HG03439 (cell line): ENCODE data around the gene SPNS2.

ENCODE experiments used
- ATAC-seq: cut with Tn5 transposase; IDR thresholded peaks from one replicate; pipeline ENCODE4 v1.9.1; 2021; ENCODE audit warnings: mild to moderate bottlenecking, moderate library complexity; ENCODE audit not compliant: unreplicated experiment

The SPNS2 gene

GRCh38 chr17:4502466-4503154 lies 3.9 kb downstream of the SPNS2 start:
- no peak for ATAC-seq

GRCh38 chr17:4503283-4504025 lies 4.8 kb downstream of the SPNS2 start:
- no peak for ATAC-seq

- no peak for ATAC-seq
Observed at GRCh38 chr17:4504188-4504587, 5.5 kb downstream of the SPNS2 start.

- no peak for ATAC-seq
Observed at GRCh38 chr17:4505187-4505586, 6.5 kb downstream of the SPNS2 start.

- ATAC-seq = no peak
Observed at GRCh38 chr17:4506175-4506813, 7.6 kb downstream of the SPNS2 start.

- ATAC-seq = no peak
Observed at GRCh38 chr17:4506892-4507291, 8.2 kb downstream of the SPNS2 start.

- no peak for ATAC-seq
Observed at GRCh38 chr17:4507361-4508111, 8.9 kb downstream of the SPNS2 start.

GRCh38 chr17:4508207-4508606 lies 9.5 kb downstream of the SPNS2 start:
- ATAC-seq = no peak

- no peak for ATAC-seq
Observed at GRCh38 chr17:4509401-4509800, 10.7 kb downstream of the SPNS2 start.

- ATAC-seq = no peak
Observed at GRCh38 chr17:4509923-4510617, 11.4 kb downstream of the SPNS2 start.

- ATAC-seq = no peak
Observed at GRCh38 chr17:4510618-4510941, 11.9 kb downstream of the SPNS2 start.

GRCh38 chr17:4511199-4511932 lies 12.7 kb downstream of the SPNS2 start:
- no peak for ATAC-seq

GRCh38 chr17:4512156-4513112 lies 13.8 kb downstream of the SPNS2 start:
- ATAC-seq = no peak

GRCh38 chr17:4513113-4514032 lies 14.7 kb downstream of the SPNS2 start:
- ATAC-seq = no peak

- no peak for ATAC-seq
Observed at GRCh38 chr17:4514206-4514605, 15.5 kb downstream of the SPNS2 start.

- ATAC-seq = no peak
Observed at GRCh38 chr17:4514779-4515178, 16.1 kb downstream of the SPNS2 start.

GRCh38 chr17:4515501-4515900 lies 16.8 kb downstream of the SPNS2 start:
- no peak for ATAC-seq

- no peak for ATAC-seq
Observed at GRCh38 chr17:4516735-4517134, 18.1 kb downstream of the SPNS2 start.
